K562 (cell line): ENCODE results near the gene NET1. TPM values are rescaled to one million over a fixed set of nuclear protein-coding genes. Genes with fewer than 3 reads are reported as not detected.
A peak's percentile ranks its signal among the peaks of the same experiment; 100 is the strongest.

Experiments used
- CAMTA2 ChIP-seq: fragments of 250-450 bp; sonication (Bioruptor Pico); conservative IDR thresholded peaks from 2 replicates; pipeline ENCODE4 v1.5.1; 2022
- CREM ChIP-seq: IDR thresholded peaks from 2 replicates; pipeline ENCODE4 v1.6.1; 2014; ENCODE audit warnings: antibody characterized with exemption, low read depth
- CXXC5 ChIP-seq: fragments of 250-450 bp; sonication (Bioruptor Pico); IDR thresholded peaks from 2 replicates; pipeline ENCODE4 v1.8.0; 2022; ENCODE audit warnings: inconsistent platforms, mild to moderate bottlenecking, moderate library complexity
- ILF3 ChIP-seq: fragments of 450-650 bp; IDR thresholded peaks from 2 replicates; pipeline ENCODE4 v1.6.1; 2018; ENCODE audit warnings: antibody characterized with exemption, mild to moderate bottlenecking, moderate library complexity, borderline replicate concordance
- KLF6 ChIP-seq: fragments of 250-450 bp; sonication (Bioruptor Pico); IDR thresholded peaks from 2 replicates; pipeline ENCODE4 v1.4.0; 2020; ENCODE audit warnings: mild to moderate bottlenecking, moderate library complexity, borderline replicate concordance
- STAG1 ChIP-seq: sonication (generic); formaldehyde crosslinking; IDR thresholded peaks from 2 replicates; pipeline ENCODE4 v1.5.0; 2020; ENCODE audit warnings: missing genetic modification reagents, borderline replicate concordance
- TAF7 ChIP-seq: fragments of 450-650 bp; IDR thresholded peaks from 2 replicates; pipeline ENCODE4 v1.6.1; 2016; ENCODE audit warnings: missing genetic modification characterization, missing compliant biosample characterization
- U2AF1 ChIP-seq: fragments of 200-400 bp; formaldehyde crosslinking; optimal IDR thresholded peaks from 2 replicates; pipeline ENCODE3; 2017; ENCODE audit warnings: mild to moderate bottlenecking, low read depth, low read length, moderate library complexity
- ZNF143 ChIP-seq: sonication (generic); formaldehyde crosslinking; IDR thresholded peaks from 2 replicates; pipeline ENCODE4 v1.9.0; 2022; ENCODE audit warnings: mild to moderate bottlenecking, missing genetic modification reagents
- polyA plus RNA-seq, 8 experiments: library from polyadenylated mRNA; depleted of rRNA in 4 of 8; stranded (reverse) in 5 of 8; unstranded in 3 of 8; fragments of >200 nt; fragmentation: Nextera tagmentation in 2 of 8; fragmentation: Illumina TruSeq in 1 of 8; extraction: Ambion mirVana in 2 of 8; extraction: Trizol in 1 of 8; gene quantifications; 2 replicates each; pipeline versions ENCODE4 v1.2.1 to v1.2.3, GENCODE V29; 2011 to 2014; ENCODE audit warnings: inconsistent platforms in 1 of 8, missing spikeins in 1 of 8
- total RNA-seq, 7 experiments: library from RNA; depleted of rRNA in 6 of 7; stranded (reverse); fragments of >200 nt in 6 of 7; fragmentation: Illumina TruSeq in 2 of 7; extraction: Trizol in 2 of 7; gene quantifications; 2 replicates each; pipeline versions ENCODE4 v1.2.1 to v1.2.3, GENCODE V29; 2011 to 2021; ENCODE audit warnings: low replicate concordance in 1 of 7
- TF ChIP-seq, protein P1 (sequence below): fragments of 200-800 bp; sonication (Bioruptor generic); IDR thresholded peaks from 2 replicates; pipeline ENCODE4 v1.6.1; 2016; ENCODE audit warnings: missing genetic modification characterization, missing compliant biosample characterization
- TF ChIP-seq, protein P2 (sequence below): fragments of 250-450 bp; sonication (Bioruptor Pico); IDR thresholded peaks from 2 replicates; pipeline ENCODE4 v1.5.0; 2021; ENCODE audit warnings: mild to moderate bottlenecking, borderline replicate concordance
- TF ChIP-seq, protein P3 (sequence below): sonication (generic); formaldehyde crosslinking; IDR thresholded peaks from 2 replicates; pipeline ENCODE4 v1.8.1; 2022; ENCODE audit warnings: missing genetic modification reagents
- TF ChIP-seq, protein P4 (sequence below): fragments of 450-650 bp; formaldehyde crosslinking; IDR thresholded peaks from 2 replicates; pipeline ENCODE4 v1.4.0; 2020; ENCODE audit warnings: mild to moderate bottlenecking, moderate library complexity

NET1 gene
- total and polyA plus RNA-seq, 9 of the 15 experiments (the other 6 are each of a cell fraction or from before 2014, with no cell fraction given), result 47.4 to 258 (median 106) TPM

DNA sequence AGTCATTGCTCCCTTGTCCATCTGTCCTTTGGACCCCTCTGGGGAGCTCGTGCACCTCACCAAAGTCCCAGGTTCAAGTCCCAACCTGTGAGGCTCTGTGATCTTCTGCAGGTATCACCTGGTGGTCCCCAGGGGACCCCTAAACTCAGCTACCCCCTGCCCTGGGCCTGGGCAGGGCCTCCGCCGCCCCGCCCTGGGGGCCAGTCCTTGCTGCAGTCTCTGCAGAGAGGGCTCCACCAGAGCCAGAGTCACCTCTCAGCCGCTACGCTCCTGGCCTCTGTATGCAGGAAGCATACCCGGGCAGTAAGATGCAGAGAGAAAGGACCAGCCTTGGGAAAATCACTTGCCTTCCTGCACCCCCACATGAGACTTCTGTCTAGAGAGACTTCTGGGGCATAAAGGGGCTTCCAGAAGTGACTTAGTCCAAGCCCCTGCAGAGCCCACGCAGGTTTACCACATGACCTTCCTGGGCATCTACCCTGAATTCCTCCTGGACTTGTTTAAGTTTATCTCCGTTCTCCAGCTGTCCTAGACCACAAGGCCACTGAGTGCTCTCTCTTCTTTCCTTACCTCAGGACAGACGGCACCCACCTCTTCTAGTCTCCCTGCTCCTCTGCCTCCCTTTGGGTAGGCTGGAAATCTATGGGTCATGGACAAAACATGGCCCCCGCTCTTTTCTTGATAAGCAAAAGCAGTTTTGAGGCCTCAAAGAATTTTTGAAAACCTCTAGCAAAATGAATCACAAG is 65.8 kb downstream of the NET1 start (continued):
- TF ChIP-seq, protein P1, sequence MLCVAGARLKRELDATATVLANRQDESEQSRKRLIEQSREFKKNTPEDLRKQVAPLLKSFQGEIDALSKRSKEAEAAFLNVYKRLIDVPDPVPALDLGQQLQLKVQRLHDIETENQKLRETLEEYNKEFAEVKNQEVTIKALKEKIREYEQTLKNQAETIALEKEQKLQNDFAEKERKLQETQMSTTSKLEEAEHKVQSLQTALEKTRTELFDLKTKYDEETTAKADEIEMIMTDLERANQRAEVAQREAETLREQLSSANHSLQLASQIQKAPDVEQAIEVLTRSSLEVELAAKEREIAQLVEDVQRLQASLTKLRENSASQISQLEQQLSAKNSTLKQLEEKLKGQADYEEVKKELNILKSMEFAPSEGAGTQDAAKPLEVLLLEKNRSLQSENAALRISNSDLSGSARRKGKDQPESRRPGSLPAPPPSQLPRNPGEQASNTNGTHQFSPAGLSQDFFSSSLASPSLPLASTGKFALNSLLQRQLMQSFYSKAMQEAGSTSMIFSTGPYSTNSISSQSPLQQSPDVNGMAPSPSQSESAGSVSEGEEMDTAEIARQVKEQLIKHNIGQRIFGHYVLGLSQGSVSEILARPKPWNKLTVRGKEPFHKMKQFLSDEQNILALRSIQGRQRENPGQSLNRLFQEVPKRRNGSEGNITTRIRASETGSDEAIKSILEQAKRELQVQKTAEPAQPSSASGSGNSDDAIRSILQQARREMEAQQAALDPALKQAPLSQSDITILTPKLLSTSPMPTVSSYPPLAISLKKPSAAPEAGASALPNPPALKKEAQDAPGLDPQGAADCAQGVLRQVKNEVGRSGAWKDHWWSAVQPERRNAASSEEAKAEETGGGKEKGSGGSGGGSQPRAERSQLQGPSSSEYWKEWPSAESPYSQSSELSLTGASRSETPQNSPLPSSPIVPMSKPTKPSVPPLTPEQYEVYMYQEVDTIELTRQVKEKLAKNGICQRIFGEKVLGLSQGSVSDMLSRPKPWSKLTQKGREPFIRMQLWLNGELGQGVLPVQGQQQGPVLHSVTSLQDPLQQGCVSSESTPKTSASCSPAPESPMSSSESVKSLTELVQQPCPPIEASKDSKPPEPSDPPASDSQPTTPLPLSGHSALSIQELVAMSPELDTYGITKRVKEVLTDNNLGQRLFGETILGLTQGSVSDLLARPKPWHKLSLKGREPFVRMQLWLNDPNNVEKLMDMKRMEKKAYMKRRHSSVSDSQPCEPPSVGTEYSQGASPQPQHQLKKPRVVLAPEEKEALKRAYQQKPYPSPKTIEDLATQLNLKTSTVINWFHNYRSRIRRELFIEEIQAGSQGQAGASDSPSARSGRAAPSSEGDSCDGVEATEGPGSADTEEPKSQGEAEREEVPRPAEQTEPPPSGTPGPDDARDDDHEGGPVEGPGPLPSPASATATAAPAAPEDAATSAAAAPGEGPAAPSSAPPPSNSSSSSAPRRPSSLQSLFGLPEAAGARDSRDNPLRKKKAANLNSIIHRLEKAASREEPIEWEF (CRISPR knock-in tag), result no peak
- TF ChIP-seq, protein P2, sequence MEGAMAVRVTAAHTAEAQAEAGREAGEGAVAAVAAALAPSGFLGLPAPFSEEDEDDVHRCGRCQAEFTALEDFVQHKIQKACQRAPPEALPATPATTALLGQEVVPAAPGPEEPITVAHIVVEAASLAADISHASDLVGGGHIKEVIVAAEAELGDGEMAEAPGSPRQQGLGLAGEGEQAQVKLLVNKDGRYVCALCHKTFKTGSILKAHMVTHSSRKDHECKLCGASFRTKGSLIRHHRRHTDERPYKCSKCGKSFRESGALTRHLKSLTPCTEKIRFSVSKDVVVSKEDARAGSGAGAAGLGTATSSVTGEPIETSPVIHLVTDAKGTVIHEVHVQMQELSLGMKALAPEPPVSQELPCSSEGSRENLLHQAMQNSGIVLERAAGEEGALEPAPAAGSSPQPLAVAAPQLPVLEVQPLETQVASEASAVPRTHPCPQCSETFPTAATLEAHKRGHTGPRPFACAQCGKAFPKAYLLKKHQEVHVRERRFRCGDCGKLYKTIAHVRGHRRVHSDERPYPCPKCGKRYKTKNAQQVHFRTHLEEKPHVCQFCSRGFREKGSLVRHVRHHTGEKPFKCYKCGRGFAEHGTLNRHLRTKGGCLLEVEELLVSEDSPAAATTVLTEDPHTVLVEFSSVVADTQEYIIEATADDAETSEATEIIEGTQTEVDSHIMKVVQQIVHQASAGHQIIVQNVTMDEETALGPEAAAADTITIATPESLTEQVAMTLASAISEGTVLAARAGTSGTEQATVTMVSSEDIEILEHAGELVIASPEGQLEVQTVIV, result no peak
- TF ChIP-seq CREM (peak; percentile 3; the same call in 1 of the 2 replicates), ILF3 (no peak), U2AF1 (no peak), ZNF143 (no peak), CAMTA2 (CRISPR knock-in tag) (no peak), KLF6 (peak; percentile 40; the same call in 1 of the 2 replicates), CXXC5 (CRISPR knock-in tag) (peak; percentile 61), STAG1 (CRISPR knock-in tag) (no peak), TAF7 (no peak)
- TF ChIP-seq, protein P3, sequence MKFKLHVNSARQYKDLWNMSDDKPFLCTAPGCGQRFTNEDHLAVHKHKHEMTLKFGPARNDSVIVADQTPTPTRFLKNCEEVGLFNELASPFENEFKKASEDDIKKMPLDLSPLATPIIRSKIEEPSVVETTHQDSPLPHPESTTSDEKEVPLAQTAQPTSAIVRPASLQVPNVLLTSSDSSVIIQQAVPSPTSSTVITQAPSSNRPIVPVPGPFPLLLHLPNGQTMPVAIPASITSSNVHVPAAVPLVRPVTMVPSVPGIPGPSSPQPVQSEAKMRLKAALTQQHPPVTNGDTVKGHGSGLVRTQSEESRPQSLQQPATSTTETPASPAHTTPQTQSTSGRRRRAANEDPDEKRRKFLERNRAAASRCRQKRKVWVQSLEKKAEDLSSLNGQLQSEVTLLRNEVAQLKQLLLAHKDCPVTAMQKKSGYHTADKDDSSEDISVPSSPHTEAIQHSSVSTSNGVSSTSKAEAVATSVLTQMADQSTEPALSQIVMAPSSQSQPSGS (CRISPR knock-in tag), result no peak
- TF ChIP-seq, protein P4, sequence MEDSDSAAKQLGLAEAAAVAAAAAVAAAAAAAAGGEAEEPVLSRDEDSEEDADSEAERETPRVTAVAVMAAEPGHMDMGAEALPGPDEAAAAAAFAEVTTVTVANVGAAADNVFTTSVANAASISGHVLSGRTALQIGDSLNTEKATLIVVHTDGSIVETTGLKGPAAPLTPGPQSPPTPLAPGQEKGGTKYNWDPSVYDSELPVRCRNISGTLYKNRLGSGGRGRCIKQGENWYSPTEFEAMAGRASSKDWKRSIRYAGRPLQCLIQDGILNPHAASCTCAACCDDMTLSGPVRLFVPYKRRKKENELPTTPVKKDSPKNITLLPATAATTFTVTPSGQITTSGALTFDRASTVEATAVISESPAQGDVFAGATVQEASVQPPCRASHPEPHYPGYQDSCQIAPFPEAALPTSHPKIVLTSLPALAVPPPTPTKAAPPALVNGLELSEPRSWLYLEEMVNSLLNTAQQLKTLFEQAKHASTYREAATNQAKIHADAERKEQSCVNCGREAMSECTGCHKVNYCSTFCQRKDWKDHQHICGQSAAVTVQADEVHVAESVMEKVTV (CRISPR knock-in tag), result no peak
